ENCODE measurements around the gene SH3RF3.

SH3RF3 gene

DNA sequence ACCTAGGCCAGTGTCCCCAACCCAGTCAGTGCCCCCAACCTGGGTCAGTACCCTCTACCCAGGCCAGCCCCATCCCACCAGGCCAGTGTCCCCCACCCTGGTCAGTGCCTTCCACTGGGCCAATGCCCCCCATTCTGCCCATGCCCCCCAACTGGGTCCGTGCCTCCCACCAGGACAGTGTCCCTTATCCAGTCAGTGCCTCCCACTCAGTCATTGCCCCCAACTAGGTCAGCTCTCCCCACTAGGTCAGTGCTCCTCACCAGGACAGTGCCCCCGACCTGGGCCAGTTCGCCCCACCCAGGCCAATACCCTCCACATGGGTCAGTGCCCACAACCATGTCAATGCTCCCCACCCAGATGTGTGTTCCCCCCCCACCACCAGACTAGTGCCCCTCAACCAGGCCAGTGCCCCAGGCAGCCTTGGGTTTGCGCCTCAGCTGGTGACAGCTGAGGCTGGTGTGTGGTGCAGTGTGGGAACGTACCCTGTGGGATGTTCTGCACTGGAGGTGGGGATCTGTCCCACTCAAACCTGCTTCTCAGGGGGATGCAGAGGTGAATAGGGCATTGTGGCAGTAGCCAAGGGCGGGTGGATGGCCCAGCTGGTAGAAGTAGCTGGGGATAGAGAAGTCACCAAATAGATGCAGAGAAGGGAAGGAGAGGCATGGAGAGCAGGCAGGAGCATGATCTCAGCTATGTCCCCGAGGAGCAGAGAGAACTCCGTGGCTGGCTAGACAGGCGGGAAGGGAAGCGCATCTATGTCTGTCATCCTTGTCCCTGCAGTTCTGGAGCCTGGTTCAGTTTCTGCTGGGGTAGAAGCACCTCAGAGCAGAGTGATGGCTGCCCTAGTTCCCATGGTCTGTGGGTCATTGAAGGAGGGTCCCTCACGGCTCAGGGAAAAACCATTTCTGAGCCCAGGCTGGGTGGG lies 168.8 kb downstream of the SH3RF3 start:
- DNase-seq (ENCODE audit: low read depth), result no peak
- TF ChIP-seq, protein P1, sequence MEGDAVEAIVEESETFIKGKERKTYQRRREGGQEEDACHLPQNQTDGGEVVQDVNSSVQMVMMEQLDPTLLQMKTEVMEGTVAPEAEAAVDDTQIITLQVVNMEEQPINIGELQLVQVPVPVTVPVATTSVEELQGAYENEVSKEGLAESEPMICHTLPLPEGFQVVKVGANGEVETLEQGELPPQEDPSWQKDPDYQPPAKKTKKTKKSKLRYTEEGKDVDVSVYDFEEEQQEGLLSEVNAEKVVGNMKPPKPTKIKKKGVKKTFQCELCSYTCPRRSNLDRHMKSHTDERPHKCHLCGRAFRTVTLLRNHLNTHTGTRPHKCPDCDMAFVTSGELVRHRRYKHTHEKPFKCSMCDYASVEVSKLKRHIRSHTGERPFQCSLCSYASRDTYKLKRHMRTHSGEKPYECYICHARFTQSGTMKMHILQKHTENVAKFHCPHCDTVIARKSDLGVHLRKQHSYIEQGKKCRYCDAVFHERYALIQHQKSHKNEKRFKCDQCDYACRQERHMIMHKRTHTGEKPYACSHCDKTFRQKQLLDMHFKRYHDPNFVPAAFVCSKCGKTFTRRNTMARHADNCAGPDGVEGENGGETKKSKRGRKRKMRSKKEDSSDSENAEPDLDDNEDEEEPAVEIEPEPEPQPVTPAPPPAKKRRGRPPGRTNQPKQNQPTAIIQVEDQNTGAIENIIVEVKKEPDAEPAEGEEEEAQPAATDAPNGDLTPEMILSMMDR (IDR thresholded peaks at IDR 0.05; ENCODE audit: insufficient read depth, low read depth, low read length, missing control alignments), result no peak
- no peak overlapping the region for H3K4me3 ChIP-seq (ENCODE audit: low read depth, low read length)

DNA sequence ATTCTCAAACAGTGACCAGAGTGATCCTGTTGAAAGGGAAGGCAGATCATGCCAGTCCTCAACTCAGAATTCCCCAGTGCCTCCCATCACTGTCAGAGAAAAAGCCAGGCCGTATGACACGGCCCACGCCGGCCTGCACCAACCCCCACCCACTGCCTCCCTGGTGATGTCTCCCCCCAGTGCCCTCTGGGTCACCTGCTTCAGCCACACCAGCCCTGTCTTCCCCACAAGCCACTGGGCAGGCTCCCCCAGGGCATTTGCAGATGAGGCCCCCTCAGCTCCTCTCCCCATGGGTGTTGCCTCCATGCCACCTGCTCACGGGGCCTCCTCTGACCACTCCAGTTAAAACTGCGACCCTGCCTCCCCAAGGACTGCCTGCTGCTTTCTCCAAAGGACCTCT lies 169.8 kb downstream of the SH3RF3 start:
- TF ChIP-seq, protein P1 (IDR thresholded peaks at IDR 0.05; ENCODE audit: insufficient read depth, low read depth, low read length, missing control alignments), result no peak
- DNase-seq (ENCODE audit: low read depth), result no peak

DNA sequence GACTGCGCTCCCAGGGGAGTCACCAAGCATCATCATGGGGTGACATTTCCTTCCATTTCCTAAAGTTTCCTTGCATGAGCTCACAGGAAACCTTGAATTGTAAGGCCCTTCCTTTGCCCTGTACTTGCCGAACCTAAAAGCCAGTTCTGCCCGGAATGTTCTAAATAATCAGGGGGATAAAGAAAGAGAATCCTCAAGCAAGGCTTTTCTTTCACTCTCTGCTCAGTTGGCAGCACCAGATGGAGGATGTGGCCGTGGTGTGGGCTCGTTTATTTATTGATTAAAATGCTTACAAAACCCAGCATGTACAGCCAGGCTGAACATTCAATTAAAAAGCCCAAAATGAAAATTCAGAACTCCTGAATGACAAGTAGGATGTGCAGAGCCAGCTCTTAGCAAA lies 170.5 kb downstream of the SH3RF3 start:
- H3K4me3 ChIP-seq (ENCODE audit: low read depth, low read length), result no peak overlapping the region
- DNase-seq (ENCODE audit: low read depth), result no peak
- TF ChIP-seq, protein P1 (IDR thresholded peaks at IDR 0.05; ENCODE audit: insufficient read depth, low read depth, low read length, missing control alignments), result no peak

More for the DNA sequence above, 169.8 kb downstream of the SH3RF3 start:
- H3K4me3 ChIP-seq (ENCODE audit: low read depth, low read length), result no peak overlapping the region

DNA sequence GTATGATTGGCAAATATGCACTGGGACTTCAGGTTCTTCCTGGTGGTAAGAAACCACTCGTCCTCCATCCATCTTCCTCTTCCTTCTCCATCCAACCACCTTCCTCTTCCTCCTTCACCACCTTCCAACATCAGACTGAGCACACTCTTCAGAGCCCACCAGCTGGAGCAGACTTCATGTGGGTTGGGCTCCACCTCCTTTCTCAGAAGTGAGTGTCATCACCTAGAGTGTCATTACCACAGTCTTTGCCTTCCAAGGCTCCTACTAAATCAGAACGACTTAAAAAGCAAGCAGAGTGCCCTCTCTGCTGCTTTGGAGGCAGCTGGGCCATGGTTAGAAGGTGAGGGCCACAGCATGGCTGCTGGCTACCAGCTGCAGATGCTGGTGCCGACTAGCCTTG lies 171.6 kb downstream of the SH3RF3 start:
- TF ChIP-seq, protein P1 (IDR thresholded peaks at IDR 0.05; ENCODE audit: insufficient read depth, low read depth, low read length, missing control alignments), result no peak
- no peak for DNase-seq (ENCODE audit: low read depth)

DNA sequence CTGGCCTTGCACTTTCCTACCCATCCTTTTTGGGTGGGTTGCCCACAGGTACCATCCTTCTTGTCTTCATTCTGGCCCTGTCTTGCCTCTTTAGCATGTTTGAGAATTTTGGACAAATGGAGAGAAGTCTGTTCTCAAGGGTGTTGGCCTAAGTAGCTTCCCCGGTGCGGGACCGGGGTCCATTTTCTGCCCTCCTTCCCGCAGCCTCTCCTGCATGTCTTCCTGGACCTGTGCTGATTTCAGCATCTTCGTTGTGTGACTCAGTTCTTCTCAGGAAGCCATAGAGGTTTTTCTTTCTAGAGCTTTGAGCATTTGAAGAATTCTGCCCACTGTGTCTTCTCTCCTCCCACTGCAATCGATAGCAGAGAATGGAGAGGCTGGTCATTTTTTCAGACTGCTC lies 172.7 kb downstream of the SH3RF3 start:
- no peak overlapping the region for H3K4me3 ChIP-seq (ENCODE audit: low read depth, low read length)
- TF ChIP-seq, protein P1 (IDR thresholded peaks at IDR 0.05; ENCODE audit: insufficient read depth, low read depth, low read length, missing control alignments), result no peak
- no peak for DNase-seq (ENCODE audit: low read depth)

More for the DNA sequence above, 171.6 kb downstream of the SH3RF3 start:
- no peak overlapping the region for H3K4me3 ChIP-seq (ENCODE audit: low read depth, low read length)

DNA sequence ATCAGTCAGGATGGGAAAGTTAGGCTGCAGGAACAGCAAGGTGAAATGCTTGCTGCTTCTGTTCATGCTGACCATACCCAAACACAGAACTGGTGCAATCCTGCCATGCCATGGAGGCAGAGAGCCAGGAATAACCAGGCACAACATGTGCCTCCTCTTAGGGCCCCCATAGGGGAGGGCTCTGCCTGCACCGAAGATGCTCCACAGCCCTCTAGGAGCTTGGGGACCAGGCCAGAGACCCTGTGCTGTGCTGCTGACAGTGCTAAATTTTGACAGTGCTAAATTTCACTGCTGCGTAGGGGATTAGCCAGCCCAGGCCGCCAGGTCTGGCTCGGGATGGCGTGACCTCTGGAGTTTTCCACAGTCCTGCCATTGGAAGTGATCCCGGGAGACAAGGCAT lies 173.3 kb downstream of the SH3RF3 start:
- H3K4me3 ChIP-seq (ENCODE audit: low read depth, low read length), result no peak overlapping the region
- no peak for DNase-seq (ENCODE audit: low read depth)
- TF ChIP-seq, protein P1 (IDR thresholded peaks at IDR 0.05; ENCODE audit: insufficient read depth, low read depth, low read length, missing control alignments), result no peak
